HG02938 (cell line): ENCODE results near the gene FAM240A.

ENCODE experiments used
- ATAC-seq: cut with Tn5 transposase; IDR thresholded peaks from one replicate; pipeline ENCODE4 v1.9.1; 2021; ENCODE audit warnings: mild to moderate bottlenecking, moderate library complexity; ENCODE audit not compliant: unreplicated experiment

The FAM240A gene

GRCh38 chr3:46624975-46625490 is 12.7 kb downstream of the FAM240A start:
- no peak for ATAC-seq

GRCh38 chr3:46626039-46626438 is 13.7 kb downstream of the FAM240A start:
- ATAC-seq, result no peak

GRCh38 chr3:46627078-46627477 is 14.8 kb downstream of the FAM240A start:
- no peak for ATAC-seq

- no peak for ATAC-seq
These were observed 16.6 kb downstream of the FAM240A start for GRCh38 chr3:46628901-46629369.

GRCh38 chr3:46629551-46630517 is 17.5 kb downstream of the FAM240A start:
- ATAC-seq, result peak; percentile 52

GRCh38 chr3:46632792-46633191 is 20.5 kb downstream of the FAM240A start:
- no peak for ATAC-seq

- no peak for ATAC-seq
These were observed 22.5 kb downstream of the FAM240A start for GRCh38 chr3:46634856-46635255.

GRCh38 chr3:46639221-46639620 is 26.9 kb downstream of the FAM240A start:
- no peak for ATAC-seq

- ATAC-seq, result no peak
These were observed 28.6 kb downstream of the FAM240A start for GRCh38 chr3:46640927-46641326.

GRCh38 chr3:46642971-46643370 is 30.6 kb downstream of the FAM240A start:
- ATAC-seq, result no peak

- ATAC-seq, result no peak
These were observed 31.4 kb downstream of the FAM240A start for GRCh38 chr3:46643701-46644100.

- no peak for ATAC-seq
These were observed 34.4 kb downstream of the FAM240A start for GRCh38 chr3:46646700-46647099.

GRCh38 chr3:46648096-46648495 is 35.8 kb downstream of the FAM240A start:
- ATAC-seq, result no peak

- no peak for ATAC-seq
These were observed 37.1 kb downstream of the FAM240A start for GRCh38 chr3:46649436-46649835.

- no peak for ATAC-seq
These were observed 38.8 kb downstream of the FAM240A start for GRCh38 chr3:46651084-46651483.

GRCh38 chr3:46655271-46655670 is 42.9 kb downstream of the FAM240A start:
- ATAC-seq, result no peak

- ATAC-seq, result no peak
These were observed 44.6 kb downstream of the FAM240A start for GRCh38 chr3:46656778-46657556.

- ATAC-seq, result no peak
These were observed 47.0 kb downstream of the FAM240A start for GRCh38 chr3:46659285-46659684.

GRCh38 chr3:46660003-46660402 is 47.7 kb downstream of the FAM240A start:
- ATAC-seq, result no peak

- ATAC-seq, result no peak
These were observed 48.5 kb downstream of the FAM240A start for GRCh38 chr3:46660543-46661523.
